ENCODE results near the gene CNOT8. TPM values are rescaled to one million over a fixed set of nuclear protein-coding genes. Genes with fewer than 3 reads are reported as not detected.

CNOT8 gene
- total and polyA plus RNA-seq, 2 of the 4 experiments (the other 2 are of a cell fraction), result 41.4 to 49.1 TPM

DNA sequence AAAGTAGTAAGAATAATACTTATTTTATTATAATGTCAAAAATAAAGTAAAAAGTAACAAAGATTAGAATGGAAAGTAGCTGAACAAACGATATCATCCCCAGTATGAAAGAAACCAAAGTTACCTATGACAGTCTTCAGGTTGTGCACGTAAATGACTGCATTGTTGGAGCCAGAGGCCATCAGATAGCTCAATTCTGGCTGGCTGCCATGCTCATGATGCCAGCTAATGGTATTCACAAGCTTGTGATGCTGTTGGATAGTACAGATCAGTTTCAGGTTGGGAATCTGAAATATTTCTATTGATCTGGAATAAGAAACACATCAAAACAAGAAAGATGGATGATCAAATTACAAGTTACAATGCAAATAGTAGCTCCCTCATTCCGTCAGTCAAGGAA lies 58.4 kb downstream of the CNOT8 start:
- Histone ChIP-seq H3K18ac (ENCODE audit: low read depth, low read length) (no peak overlapping the region), H2BK15ac (ENCODE audit: low read depth, low read length) (no peak overlapping the region), H4K91ac (ENCODE audit: insufficient read depth, low read depth, low read length) (no peak overlapping the region), H2BK120ac (ENCODE audit: low read depth, low read length) (no peak overlapping the region), H3K14ac (replicated peaks; ENCODE audit: low read depth, low read length) (no peak overlapping the region), H3K79me1 (ENCODE audit: low read depth in 1 of 2, low read length in 2 of 2) (no peaks in the 10 kb centered on the region), H4K5ac (ENCODE audit: low read depth, low read length) (no peak overlapping the region), H2AFZ (replicated peaks; ENCODE audit: low read length, poor library complexity) (no peak overlapping the region), H2BK20ac (ENCODE audit: low read depth, low read length) (no peak overlapping the region), H3K9me3 (ENCODE audit: control insufficient read depth, insufficient read depth, low read length) (no peaks in the 10 kb centered on the region), H3K4ac (ENCODE audit: low read depth, low read length) (no peak overlapping the region), H4K8ac (ENCODE audit: low read depth in 2 of 2, low read length in 2 of 2) (no peak overlapping the region), H4K20me1 (ENCODE audit: insufficient read depth, low read length) (no peaks in the 10 kb centered on the region), H2AK9ac (replicated peaks; ENCODE audit: low read depth, low read length, poor library complexity) (no peak overlapping the region), H3K4me3 (ENCODE audit: insufficient read depth, low read depth, low read length) (no peak overlapping the region), H3K4me1 (ENCODE audit: control insufficient read depth, insufficient read depth, low read length) (no peaks in the 10 kb centered on the region), H2BK5ac (ENCODE audit: low read depth, low read length, poor library complexity, severe bottlenecking) (no peak overlapping the region), H3K9me1 (ENCODE audit: insufficient read depth, low read length) (no peaks in the 10 kb centered on the region), H3K27me3 (ENCODE audit: control insufficient read depth, insufficient read depth, low read length) (no peaks in the 10 kb centered on the region), H3K4me2 (ENCODE audit: low read depth, low read length) (no peak overlapping the region), H3K27ac (ENCODE audit: insufficient read depth, low read length) (no peak overlapping the region), H3K36me3 (ENCODE audit: control insufficient read depth, insufficient read depth, low read length) (peaks cover 16% of the 10 kb centered on the region), H2AK5ac (ENCODE audit: low read depth, low read length) (no peak overlapping the region), H3K23ac (ENCODE audit: low read depth, low read length) (no peak overlapping the region), H3K9ac (ENCODE audit: low read depth, low read length) (no peak overlapping the region), H3K56ac (ENCODE audit: extremely low read depth, insufficient read depth, low read length) (no peak overlapping the region)
- TF ChIP-seq, protein P1, sequence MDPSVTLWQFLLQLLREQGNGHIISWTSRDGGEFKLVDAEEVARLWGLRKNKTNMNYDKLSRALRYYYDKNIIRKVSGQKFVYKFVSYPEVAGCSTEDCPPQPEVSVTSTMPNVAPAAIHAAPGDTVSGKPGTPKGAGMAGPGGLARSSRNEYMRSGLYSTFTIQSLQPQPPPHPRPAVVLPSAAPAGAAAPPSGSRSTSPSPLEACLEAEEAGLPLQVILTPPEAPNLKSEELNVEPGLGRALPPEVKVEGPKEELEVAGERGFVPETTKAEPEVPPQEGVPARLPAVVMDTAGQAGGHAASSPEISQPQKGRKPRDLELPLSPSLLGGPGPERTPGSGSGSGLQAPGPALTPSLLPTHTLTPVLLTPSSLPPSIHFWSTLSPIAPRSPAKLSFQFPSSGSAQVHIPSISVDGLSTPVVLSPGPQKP (IDR thresholded peaks at IDR 0.05; ENCODE audit: borderline replicate concordance, low read depth, low read length), result no peak
- no peak for TF ChIP-seq CEBPB (IDR thresholded peaks at IDR 0.05; ENCODE audit: low read depth, low read length)
- TF ChIP-seq POLR2A (IDR thresholded peaks at IDR 0.05; ENCODE audit: low read depth, low read length), result no peak
- TF ChIP-seq FOS (IDR thresholded peaks at IDR 0.05; ENCODE audit: low read depth, low read length), result no peak
- no peak for TF ChIP-seq RCOR1 (IDR thresholded peaks at IDR 0.05; ENCODE audit: insufficient replicate concordance, low read length)
- TF ChIP-seq MAFK (IDR thresholded peaks at IDR 0.05; ENCODE audit: low read depth, low read length), result no peak
- TF ChIP-seq, protein P2, sequence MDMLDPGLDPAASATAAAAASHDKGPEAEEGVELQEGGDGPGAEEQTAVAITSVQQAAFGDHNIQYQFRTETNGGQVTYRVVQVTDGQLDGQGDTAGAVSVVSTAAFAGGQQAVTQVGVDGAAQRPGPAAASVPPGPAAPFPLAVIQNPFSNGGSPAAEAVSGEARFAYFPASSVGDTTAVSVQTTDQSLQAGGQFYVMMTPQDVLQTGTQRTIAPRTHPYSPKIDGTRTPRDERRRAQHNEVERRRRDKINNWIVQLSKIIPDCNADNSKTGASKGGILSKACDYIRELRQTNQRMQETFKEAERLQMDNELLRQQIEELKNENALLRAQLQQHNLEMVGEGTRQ (IDR thresholded peaks at IDR 0.05; ENCODE audit: low read depth, low read length), result no peak
- no peak for TF ChIP-seq NFE2L2 (IDR thresholded peaks at IDR 0.05; ENCODE audit: low read depth, low read length)
- no peak for TF ChIP-seq RFX5 (IDR thresholded peaks at IDR 0.05; ENCODE audit: low read depth, low read length)
- TF ChIP-seq RAD21 (IDR thresholded peaks at IDR 0.05; ENCODE audit: low read length), result no peak
- no peak for TF ChIP-seq BHLHE40 (IDR thresholded peaks at IDR 0.05; ENCODE audit: low read depth, low read length)
- TF ChIP-seq MXI1 (IDR thresholded peaks at IDR 0.05; ENCODE audit: borderline replicate concordance, low read depth, low read length), result no peak
- no peak for TF ChIP-seq SMC3 (IDR thresholded peaks at IDR 0.05; ENCODE audit: low read depth, low read length)
- no peak for TF ChIP-seq CHD1 (IDR thresholded peaks at IDR 0.05; ENCODE audit: low read depth, low read length)
- no peak for TF ChIP-seq MAZ (IDR thresholded peaks at IDR 0.05; ENCODE audit: borderline replicate concordance, low read depth, low read length)
- DNase-seq, result no peak
- CTCF ChIA-PET, result interaction anchor here (0.6 to 2.1 kb wide), 2 partner anchors 10 to 336 kb away, joined by 5 read pairs; no protein-coding TSS in a partner anchor
- POLR2A ChIA-PET (ENCODE audit: unreplicated experiment), result no interaction called here
- no peak for ATAC-seq (ENCODE audit: low read depth)
- intact Hi-C loops (cut with micrococcal nuclease) (loop anchor here (5.0 kb wide), 1 partner anchor 50 kb away; no protein-coding TSS in a partner anchor), in situ Hi-C loops (cut with MboI; ENCODE audit: low sequenced_read_pairs) (no loop called here), dilution Hi-C loops (cut with HindIII; ENCODE audit: low sequenced_read_pairs, unreplicated experiment) (no loop called here)
- BruUV-seq (replicated peaks), result no TSS peak
- WGBS, 2 experiments (ENCODE audit: extremely low coverage in 2 of 2, insufficient read length in 1 of 2), result 100% methylated on average over 1 of the region's 3 CpGs; no CpG with 5 or more reads in 1 of the 2 experiments

All from IMR-90 (cell line).